CD4-positive, alpha-beta T cell treated with Interferon alpha-2 for 1 hour (primary cell): ENCODE results near the gene RNU1-3.
"Not testable (repeated sequence)": the region's sequence is repeated elsewhere in the genome, so short reads cannot be mapped to it uniquely, and the experiment has no call there.

ENCODE experiments used
- DNase-seq, 2 donors: peaks; one replicate each; pipeline ENCODE4 v3.0.0-alpha.2; 2020 to 2022

Gene RNU1-3

DNA sequence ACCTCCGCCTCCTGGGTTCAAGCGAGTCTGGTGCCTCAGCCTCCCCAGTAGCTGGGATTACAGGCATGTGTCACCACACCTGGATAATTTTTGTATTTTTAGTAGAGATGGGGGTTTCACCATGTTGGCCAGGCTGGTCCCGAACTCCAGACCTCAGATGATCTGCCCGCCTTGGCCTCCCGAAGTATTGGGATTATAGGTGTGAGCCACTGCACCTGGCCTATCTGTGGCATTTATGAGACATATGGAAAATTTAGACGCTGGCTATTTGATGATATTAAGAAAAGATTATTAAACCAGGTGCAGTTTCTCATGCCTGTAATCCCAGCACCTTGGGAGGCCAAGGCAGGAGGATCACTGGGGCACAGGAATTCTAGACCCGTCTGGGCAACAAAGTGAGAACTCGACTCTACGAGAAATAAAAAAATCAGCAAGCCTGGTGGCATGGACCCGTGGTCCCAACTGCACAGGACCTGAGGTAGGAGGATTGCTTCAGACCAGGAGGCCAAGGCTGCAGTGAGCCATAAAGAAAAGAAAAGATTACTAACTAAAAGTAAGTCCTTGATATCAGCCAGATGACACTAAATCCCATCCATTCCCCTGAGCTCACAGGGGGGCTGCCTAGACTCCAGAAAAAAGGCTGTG, 30.1 kb downstream of the RNU1-3 start:
- DNase-seq = not testable (repeated sequence)

DNA sequence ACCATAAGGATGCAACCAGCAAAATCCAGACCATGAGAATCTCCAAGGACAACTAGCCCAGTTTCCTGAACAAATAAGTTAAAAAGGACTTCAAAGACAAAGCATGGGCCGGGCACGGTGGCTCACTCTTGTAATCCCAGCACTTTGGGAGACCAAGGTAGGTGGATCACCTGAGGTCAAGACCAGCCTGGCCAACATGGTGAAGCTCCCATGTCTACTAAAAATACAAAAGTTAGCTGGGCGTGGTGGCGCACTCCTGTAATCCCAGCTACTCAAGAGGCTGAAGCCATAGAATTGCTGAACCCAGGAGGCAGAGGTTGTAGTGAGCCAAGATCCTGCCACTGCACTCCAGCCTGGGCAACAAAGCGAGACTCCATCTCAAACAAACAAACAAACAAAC, 30.8 kb downstream of the RNU1-3 start:
- not testable (repeated sequence) for DNase-seq

DNA sequence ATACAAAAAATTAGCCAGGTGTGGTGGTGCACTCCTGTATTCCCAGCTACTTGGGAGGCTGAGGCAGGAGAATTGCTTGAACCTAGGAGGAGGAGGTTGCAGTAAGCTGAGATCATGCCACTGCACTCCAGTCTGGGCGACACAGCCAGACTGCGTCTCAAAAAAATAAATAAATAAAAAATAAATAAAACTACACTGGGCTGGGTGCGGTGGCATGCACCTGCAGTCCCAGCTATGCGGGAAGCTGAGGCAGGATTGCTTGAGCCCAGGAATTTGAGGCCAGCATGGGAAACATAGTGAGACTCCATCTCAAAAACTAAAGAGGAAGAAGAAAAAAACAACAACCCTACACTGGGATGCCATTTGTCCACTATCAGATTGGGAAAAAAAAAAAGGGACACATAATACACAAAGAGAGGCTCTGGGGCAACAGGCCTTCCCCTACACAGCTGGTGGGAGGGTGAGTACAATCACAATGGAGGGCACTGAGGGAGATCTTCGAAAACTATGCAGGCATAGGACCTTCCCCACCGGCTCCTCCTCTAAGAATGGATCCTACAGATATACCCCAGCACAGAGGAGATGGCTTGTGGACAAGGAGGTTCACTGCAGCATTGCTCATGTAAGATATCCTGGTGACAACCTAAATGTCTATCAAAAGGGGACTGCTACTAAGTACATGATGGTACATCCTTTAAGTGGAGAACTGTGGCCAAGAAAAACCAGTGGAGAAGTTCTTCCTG, 33.0 kb downstream of the RNU1-3 start:
- DNase-seq = not testable (repeated sequence)

DNA sequence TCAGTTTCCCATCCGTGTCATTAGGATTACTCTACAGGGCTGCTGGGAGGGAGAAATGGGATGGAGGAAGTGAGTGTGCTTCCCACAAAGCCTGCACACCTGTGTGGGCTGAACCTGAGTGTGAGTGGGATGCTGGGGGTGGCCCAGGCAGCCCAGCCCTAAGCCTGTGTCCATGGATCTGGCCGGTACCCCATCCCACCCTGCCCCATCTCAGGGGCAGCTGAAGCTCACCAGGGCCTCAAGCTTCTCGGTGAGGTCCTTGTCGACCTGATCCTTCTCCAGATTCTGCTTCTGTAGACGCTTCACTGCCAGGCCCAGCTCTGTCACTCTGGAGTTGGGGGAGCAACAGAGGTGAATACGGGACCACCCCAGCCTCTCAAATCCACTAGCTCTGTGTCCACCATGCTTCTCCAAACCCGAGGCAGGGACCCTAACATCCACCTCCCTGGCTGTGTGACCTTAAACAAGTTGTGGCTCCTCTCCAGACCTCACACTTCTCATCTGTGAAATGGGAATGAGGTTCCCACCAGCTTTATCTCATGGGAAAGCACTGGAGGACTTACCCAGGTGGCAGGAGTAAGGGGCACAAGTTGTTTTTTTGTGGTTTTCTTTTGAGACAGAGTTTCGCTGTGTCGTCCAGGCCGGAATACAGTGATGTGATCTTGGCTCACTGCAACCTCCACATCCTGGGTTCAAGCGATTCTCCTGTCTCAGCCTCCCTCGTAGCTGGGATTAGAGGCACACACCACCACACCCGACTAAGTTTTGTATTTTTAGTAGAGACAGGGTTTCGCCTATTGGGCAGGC, 34.5 kb downstream of the RNU1-3 start:
- not testable (repeated sequence) for DNase-seq

DNA sequence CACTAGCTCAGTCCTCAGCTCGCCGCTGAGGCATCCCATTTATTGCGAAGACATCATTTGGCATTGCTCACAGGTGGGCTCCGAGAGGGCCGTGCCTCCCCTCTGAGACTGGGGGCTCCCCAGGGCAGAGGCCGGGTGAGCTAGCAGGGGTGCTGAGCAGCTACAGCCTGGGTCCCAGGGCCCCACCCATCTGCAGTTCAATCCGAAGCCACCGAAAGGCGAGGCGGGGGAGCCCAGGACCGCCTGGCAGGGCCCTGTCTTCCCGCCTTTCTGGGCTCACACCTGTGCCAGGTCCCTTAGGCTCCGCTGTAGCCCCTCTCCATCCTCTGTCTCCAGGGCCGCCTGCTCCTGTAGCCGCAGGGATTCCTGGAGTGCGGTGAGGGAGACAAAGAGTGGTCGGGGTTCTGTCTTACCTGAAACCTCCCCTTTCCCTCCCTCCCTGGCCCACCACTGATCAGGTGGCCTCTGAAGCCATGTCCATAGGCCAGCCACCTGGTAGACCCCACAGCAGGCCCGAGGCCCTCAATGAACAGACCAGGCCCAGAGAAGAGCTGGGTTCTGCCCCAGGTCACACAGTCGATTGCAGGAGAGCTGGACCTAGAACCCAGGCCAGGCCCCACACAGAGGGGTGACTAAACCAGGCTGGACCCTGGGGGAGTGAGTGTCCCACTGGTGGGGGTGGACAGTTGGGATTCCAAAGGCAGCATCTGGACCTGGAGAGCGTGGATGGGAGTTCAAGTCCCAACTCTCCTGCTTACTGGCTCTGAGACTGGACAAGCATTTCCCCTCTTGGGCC, 35.3 kb downstream of the RNU1-3 start:
- no peak for DNase-seq

DNA sequence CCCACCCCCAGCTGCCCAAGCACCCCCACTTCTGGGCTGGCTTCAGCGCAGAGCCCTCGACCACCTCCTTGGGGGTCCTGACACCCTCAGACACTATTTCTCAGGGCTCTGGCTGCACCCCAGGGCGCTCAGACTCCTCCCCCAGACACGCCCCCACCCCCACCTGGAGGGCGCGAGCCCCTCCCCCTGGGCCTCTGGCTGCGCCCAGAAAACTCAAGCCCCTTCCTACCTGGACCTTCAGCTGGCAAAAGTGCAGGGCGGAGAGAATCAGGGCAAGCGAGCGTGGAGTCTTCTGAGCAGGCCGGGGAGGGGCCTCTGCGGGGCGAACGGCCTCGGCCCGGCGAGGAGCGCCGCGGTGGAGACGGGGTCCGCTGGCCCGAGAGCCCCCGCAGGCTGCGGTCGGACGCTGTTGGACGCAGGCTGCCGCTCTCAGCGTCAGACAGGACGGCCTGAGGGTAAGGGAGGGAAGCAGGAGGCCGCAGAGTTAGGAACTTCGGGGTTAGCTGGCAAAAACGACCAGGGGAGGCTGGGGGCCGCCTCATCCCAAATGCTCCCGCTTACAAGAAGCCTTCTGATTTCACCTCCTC, 36.0 kb downstream of the RNU1-3 start:
- no peak for DNase-seq

DNA sequence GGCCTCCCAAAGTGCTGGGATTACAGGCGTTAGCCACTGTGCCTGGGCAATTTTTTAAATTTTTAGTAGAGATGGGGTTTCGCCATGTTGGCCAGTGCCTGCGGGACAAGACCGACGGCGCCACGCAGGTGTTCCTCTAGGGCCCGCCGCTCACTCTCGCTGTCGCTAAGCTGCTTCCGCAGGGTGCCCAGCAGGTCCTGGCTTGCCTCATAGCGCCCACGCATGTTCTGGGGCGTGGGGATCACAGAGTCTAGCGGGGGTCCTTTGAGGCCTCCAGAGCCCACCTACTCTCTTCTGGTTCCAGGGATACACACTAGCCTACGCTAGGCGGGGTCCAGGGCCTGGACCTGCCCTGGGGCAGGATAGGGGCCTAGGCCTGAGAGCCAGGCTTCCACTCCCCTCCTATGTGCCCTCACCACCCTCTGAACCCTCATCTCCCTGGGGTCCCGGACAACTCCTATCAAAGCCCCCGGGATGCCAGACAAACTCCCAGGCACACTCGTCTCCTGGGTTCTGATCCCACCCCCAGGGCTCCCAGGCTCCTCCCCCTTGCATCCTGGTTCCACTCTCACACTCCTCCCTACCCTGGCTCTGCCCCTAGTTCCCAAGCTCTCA, 36.7 kb downstream of the RNU1-3 start:
- not testable (repeated sequence) for DNase-seq

DNA sequence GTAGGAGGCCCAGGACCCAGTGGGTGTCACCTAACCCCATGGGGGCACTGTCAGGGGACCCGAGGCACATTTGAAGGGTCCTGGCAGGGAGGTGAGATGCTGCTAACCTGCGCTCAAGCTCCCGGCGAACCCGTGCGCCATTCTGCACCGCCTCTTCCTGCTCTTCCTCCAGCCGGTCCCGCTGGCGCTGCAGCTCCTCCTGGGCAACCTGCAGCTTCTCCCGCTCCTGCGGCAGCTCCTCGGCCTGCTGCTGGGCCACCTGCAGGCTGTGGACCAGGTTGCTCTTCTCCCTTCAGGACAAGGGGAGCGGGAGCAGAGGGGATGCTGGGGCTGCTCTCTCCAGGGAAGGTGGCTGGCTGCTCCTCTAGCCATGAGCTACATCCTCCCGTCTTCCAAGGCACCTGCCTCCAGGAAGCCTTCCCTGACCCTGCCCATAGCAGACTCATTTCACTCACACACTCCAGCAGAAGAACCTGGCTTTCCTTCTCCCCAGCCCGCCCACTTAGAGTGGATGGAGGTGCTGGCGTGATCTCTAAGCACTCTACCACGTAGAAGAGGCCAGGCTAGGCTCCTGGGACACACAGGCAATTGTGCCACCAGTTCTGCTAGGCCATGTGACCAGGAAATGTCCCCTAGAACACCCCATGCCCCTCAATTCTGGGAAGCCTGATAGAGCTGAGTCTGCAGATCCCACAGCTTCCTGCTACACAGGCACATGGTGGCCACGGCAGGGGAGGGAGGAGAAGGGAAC, 38.2 kb downstream of the RNU1-3 start:
- DNase-seq = no peak

DNA sequence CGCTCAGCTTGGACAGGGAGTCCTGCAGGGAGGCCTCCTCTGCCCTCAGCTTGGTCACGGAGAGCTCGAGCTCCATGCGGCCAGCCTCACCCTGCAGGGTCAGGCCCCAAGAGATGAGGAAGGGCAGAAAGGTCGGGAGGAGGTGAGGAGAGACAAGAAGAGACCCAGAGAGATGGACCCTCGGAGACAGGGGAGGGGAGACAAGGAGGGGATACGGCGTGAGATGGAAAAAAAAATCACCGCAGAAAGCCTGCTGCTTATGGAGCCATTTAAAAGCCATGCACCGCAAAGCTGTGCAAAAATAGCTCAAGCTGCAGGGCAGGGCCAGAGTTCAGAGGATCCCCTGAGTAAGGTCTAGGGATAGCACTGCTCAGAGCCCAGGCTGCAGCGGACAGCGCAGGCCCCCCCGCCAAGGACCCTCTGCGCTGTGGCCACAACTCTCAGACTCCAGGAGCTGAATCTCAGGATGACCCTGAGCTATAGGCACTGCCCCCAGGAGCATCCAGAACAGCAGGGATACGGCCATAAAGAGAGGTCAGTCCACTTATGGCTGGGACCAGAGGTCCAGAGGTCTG, 40.3 kb downstream of the RNU1-3 start:
- not testable (repeated sequence) for DNase-seq

DNA sequence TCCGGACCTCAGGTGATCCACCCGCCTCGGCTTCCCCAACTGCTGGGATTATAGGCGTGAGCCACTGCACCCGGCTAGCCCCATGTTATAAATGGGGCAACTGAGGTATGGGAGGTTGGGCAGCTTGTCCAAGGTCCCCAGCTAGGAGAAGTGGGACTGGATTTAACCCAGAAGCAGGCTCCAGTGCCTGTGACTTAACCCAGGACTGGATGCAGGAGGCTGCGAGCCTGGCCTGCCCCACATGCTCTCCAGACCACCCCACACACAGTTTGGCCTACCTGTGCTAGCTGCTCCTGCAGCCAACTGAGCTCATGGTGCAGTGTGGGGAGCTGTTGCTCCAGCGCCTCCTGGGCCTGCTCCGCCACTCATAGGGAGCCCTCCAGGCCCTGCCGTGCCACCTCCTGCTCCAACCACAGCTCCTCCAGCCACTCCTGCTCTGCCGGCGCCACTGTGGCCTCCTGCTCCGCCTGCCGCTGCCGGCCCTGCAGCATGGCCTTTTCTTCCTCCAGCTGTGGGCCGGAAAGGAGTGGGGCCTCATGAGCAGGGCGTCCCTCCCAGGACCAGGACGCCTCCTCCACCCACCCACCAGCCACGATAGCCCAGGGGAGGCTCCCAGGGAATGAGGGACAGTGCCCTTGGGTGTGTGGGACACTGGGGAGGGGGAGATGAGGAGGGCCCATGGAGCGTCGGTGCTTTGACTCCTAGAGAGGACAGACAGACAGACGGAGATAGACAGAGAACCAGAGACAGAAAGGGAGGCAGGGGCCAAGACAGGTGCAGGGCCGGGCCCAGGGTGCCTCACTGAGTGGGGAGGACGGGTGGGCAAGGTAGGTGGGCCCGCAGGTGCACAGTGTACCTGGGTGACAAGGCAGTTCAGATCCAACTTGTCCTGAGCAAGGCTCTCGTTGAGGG, 41.0 kb downstream of the RNU1-3 start:
- no peak for DNase-seq

DNA sequence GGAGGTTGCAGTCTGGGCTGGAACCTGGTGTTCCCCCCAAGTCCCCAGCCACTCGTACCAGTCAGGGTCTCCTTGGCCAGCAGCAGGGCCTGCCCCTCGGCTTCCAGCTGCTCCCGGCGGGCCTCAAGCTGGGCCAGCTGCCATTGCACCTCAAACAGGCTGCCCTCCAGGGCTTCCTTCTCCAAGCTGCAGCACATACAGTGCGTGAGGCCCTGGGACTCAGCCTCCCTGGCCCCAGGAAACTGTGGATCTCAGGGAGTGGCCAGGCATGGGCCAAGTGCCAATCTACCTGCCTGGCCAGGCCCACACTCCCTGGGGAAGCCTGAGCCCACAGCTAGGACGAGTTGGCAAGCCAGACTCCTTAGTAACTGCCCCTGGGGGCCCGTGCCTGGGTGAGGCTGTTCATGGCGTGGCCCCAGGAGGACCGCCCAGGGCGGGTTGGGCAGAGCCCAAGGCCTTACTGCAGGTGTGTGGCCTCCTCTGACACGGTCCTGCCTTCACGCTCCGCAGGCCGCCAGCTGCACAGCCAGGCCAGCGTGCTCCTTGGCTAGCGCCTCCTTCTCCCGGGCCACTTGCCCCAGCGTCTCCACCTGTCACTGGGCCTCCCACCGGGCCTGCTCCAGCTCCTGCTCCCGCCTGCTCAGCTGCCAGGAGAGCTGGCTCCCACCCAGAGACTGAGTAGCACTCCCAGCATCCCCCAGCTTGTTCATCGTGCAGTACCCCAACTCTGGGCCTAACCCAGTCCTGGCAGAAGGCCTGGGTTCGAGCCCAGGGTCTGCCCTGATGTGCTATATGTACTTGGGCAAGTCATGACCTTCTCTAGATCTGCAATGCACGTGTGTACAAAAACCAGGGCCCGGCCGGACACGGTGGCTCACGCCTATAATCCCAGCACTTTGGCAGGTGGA, 42.7 kb downstream of the RNU1-3 start:
- DNase-seq = not testable (repeated sequence)

DNA sequence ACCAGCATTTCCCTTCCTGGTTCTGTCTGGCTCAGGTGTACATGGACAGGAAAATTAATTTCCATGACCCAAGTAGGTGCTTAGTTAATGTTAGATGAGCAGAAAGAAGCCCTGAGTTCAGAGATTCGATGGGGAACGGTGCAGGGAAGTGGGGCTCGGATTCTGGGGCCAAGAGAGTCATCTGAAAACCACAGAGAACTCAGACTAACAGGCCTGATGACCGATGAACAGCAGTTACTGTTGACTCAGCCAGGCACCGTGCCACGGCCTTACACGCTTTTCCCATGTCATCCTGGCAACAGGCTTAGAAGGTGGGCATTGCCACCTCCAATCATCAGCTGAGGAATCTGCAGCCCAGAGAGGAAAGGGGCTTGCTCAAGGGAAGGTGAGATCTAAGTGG, 43.4 kb downstream of the RNU1-3 start:
- DNase-seq = not testable (repeated sequence)

DNA sequence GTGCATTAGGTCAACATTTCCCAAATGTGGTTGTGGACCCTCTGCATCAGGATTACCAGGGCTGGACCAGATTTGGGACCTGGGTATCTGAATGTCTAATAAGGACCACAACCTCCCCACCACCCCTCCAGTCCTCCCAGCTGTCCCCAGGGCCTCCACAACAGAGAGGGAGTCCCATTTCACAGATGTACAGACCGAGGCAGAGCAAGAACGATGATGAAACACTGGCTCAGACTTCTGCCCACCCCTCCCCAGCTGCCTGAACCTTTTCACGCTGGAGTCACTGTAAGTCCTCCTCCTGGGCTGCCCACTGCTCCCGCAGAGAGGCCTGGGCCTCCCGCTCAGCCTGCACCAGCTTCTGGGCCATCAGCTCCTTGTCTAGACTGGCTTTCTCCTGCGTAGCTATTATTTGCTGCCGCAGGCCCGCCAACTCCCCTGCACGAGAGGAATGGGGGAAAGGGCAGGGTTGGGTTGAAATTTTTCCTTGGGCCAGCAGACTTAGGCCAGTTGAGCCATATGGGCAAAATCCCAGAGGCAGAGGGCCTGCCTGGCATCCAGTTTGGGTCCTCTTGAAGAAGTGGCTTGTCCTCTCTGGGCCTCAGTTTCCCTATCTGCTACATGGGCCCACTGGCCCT, 45.0 kb downstream of the RNU1-3 start:
- DNase-seq = not testable (repeated sequence)

DNA sequence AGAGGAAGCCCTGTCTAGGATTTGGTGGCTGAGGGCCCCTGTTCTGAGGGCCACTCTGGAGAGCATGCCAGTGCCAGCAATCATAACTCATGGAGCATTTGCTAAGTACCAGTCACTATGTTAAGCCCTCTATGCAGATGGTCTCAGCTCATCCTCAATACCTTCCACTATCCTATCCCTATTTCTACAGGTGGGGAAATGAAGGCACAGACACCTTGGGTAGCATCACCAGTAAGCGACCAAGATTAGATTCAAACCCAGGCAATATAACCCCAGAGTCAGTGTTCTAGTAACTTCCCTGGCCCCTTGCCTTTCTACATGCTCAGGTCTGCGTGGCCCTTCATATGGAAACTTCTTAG, 45.5 kb downstream of the RNU1-3 start:
- DNase-seq = no peak

DNA sequence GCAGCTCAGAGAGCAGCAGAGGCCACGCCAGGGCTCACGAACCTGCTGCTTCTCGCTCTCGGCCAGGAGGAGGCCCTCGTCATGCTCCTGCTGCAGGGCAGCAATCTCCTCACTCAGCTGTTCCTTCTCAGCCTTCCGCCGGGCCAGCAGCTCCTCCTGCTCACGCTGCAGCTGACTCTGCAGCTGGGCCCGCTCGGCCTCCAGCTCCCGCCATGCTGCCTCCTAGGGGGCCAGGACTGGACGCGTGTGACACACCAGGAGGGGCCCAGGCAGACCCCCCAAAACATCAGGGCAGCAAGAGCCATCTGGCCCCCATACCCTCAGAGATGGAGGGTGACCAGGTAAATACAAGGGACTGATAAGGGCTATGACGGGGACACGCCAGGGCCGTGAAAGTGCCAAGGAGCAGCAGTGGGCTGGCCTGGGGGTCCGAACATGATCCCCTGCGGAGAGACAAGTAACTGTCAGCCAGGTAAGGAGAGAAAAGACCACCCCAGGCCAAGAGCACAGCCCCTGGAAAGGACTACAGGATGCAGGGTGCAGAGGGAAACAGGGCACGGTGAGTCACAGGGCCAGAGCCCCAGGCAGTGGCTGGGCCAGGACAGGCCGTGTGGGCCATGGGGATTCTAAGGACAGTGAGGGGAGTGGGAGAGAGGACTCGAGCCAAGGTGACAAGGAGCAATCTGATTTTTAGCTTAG, 46.8 kb downstream of the RNU1-3 start:
- DNase-seq = not testable (repeated sequence)

DNA sequence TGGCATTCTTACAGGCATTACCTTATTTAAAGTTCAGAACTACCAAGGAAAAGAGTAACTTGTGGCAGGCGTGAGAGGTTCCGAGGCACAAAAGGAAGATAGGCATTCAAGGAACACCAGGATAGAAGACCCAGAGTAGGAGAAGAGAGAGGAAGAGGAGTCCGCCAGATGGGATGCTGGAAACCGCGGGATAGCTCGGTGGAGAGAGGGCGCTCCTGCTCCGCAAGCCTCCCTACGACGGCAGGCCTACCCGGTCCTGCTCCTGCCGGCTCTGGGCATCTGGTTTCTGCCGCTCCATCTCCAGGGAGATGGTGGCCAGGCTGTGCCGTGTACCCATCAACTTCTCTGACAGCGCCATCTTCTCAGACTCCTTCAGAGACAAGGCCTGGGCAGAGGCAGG, 48.0 kb downstream of the RNU1-3 start:
- DNase-seq = no peak

DNA sequence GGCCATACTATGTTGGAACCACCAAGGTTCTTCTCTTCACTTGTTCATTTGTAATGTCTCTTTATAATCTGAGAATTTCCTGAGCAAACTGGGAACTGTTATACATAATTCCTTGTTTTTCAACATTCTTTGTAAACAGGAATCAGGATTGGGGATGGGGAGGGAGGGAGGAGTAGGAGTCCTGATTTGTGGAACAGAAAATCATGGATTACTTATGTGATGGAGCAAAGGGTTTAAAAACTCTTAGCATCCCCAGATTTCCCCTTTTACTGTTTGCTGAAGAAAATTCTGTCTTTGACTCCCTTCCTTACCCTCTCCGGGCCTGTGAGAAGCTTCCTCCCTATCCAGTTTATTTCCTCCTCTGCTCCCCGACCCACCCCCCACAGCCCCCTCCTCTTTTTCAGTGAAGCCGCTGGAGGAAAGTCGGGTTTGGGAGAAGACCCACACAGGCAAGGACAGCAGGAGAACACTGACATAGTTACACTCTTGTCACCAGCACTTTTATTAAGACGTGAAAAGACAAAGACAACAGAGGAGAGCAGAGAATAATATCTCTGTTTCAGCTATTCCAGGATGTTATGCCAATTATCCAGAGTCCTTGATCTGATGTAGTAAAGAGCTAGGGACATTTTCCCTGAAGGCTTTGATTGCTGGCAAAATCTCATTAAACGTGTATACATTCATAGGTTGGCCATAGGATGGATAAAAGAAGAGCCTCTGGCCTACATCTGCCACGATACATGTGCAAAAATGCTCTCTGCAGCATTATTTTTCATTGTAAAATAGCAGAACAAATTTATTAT, 48.8 kb downstream of the RNU1-3 start:
- DNase-seq = no peak
